GM18907 (cell line): ENCODE measurements around the gene SBNO1.
"Not testable (repeated sequence)": the region's sequence is repeated elsewhere in the genome, so short reads cannot be mapped to it uniquely, and the experiment has no call there.

Source experiments
- ATAC-seq: cut with Tn5 transposase; IDR thresholded peaks from one replicate; pipeline ENCODE4 v1.9.1; 2021; ENCODE audit warnings: mild to moderate bottlenecking, moderate library complexity; ENCODE audit not compliant: unreplicated experiment

The SBNO1 gene

GRCh38 chr12:123250471-123251383 lies 113.9 kb downstream of the SBNO1 start:
- no peak for ATAC-seq

GRCh38 chr12:123248996-123249741 lies 115.5 kb downstream of the SBNO1 start:
- ATAC-seq = not testable (repeated sequence)

GRCh38 chr12:123248129-123248528 lies 116.5 kb downstream of the SBNO1 start:
- ATAC-seq = not testable (repeated sequence)

- no peak for ATAC-seq
These were observed 119.0 kb downstream of the SBNO1 start for GRCh38 chr12:123245678-123246077.

GRCh38 chr12:123243671-123244262 lies 120.9 kb downstream of the SBNO1 start:
- no peak for ATAC-seq

- ATAC-seq = no peak
These were observed 122.3 kb downstream of the SBNO1 start for GRCh38 chr12:123242116-123242904.
